Head of caudate nucleus (tissue), 42 donors: Measurements from ENCODE around the gene ETFA.

ENCODE experiments used
- DNase-seq, 42 donors: peaks; one replicate each; pipeline versions ENCODE4 v3.0.0 to v3.0.0-alpha.2; 2020 to 2021; ENCODE audit warnings: mixed read lengths in 7 of 42
- intact Hi-C: fragments of 100-400 bp; cut with DNase I; formaldehyde crosslinking; loops from one replicate; pipeline ENCODE4 v1.15.0; 2022

ETFA gene

GRCh38 chr15:76168237-76168984 lies 142.9 kb downstream of the ETFA start:
- no peak for DNase-seq
- intact Hi-C loops, result no loop called here

- intact Hi-C loops, result no loop called here
These were observed 145.3 kb downstream of the ETFA start for GRCh38 chr15:76165951-76166350.

More at GRCh38 chr15:76165951-76166350, 145.3 kb downstream of the ETFA start:
- no peak for DNase-seq
